SHP77 (cell line): ENCODE data around the gene USP31.

ENCODE experiments used
- DNase-seq, 2 experiments: peaks; one replicate each; lab custom pipeline; 2025; lab: John Stamatoyannopoulos, UW

USP31 gene

DNA sequence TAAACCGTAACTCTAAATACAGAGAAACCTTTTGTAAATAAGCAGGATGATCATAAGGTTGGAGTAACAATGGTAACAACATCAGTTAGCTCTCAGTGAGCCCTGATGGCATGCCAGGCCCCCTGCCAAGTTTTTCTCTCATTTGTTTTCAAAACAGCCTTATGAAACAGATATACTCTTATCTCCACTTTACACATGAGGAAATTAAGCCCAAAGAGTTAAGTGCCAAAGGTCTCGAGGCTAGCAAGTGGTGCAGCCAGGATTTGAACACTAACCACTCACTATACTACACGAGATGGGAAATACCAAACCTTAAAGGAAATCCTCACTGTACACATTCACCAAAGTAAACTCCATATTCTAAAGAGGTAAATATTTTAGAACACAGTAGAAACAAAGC lies 15.0 kb downstream of the USP31 start:
- no peak for DNase-seq

DNA sequence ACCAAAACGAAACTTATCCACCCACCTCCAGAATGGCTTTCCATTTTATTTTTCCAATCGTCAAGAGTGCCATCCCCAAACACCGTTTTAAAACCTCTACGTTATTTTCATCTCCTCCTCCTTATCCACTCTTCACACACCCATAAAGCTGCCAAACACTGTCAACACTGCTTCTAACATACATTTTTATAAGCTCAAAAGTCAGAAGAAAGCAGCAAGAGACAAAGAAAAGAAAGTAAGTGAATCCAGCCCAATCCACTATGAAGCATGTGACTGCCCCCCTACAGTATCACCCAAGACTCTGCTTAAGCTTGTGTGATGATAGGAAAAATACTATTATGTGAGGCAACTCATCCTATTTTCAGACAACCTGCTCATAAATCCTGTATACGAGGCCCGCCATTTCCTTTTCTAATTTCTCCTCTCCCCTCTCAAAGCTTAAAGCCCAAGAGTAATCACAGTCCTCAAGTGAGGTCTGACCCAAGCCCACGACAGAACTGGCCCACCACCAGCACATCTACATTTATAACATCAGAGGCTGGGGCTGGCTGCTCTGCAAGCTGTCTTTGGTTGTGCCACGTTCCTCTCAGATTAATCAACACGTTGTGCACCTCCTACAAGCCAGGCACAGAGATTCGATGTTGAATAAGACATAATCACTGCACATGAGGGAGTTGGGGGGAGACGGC lies 16.3 kb downstream of the USP31 start:
- no peak for DNase-seq

DNA sequence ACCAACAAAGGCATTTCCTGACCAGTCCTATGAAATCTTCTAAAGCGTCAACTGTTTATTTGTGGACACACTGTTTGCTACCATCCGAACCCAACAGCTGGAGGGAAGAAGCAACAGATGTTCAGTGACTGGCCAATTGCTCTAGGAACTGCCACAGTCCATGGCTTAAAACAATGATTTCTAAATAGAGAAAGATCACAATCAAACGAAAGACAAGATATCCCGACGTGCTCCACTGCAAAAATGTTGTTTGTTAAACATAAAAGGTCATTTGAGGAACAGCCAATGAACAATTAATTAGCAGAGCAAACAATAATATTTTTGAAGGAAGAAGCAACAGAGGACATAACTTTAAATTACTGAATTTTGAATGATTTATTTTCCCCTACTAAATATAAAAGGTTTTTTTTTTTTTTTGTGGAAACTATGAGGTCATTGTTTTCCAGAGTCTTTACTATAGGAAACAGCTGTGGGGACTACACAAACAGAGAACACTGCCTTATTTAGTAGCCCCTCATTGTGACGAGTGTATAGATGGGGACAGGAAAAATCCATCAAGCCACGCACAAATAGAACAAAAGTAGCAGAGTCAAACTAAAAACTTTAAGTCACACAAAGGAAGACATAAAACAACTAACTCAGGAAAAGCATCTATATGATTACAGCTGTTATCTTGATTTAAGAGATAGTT lies 17.2 kb downstream of the USP31 start:
- no peak for DNase-seq

DNA sequence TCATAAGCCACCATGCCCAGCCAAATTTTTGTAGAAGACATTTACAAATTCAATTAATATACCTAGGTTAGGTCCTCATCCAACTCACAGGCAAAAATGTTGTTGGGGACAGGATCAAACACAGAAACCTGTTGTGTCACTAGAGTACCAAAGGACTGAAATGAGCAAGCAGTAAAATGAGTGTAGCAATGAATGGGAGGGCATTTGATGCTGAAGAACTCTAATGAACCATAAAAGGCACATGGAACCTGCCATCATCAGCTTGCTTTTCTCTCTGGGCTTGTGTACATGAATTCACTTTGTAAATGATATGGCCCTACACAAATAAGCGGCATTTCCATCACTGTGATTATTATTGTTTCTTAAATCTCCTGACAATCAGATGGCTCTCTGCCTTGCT lies 17.8 kb downstream of the USP31 start:
- DNase-seq = no peak

DNA sequence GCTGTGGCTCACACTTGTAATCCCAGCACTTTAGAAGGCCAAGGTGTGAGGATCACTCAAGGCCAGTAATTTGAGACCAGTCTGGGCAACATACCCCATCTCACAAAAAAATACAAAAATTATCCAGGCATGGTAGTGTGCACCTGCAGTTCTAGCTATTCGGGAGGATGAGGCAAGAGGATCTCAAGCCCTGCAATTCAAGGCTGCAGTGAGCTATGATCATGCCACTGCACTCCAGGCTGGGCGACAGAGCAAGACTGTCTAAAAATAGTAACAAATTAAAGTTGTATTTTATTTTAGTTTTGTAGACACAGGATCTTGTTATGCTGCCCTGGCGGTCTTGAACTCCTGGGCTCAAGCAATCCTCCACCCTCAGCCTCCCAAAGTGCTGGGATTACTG lies 18.2 kb downstream of the USP31 start:
- no peak for DNase-seq

DNA sequence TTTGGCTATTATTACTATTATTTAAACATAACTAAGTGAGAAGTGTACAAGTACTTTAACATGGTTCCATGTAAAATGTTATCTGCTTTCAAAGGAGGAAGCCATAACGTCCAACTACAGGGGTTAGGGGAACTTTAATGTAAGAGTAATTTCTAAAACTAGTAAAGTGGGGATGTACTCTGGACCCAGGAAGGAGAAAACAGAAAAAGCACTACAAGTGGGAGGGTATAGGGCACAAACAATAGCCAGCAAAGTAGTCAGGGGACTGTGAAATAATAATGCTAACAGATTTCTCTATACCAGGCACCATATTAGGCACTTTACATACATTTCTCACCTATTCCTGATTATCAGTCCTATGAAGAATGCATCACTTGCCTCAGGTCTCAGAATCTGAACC lies 19.6 kb downstream of the USP31 start:
- DNase-seq = no peak

DNA sequence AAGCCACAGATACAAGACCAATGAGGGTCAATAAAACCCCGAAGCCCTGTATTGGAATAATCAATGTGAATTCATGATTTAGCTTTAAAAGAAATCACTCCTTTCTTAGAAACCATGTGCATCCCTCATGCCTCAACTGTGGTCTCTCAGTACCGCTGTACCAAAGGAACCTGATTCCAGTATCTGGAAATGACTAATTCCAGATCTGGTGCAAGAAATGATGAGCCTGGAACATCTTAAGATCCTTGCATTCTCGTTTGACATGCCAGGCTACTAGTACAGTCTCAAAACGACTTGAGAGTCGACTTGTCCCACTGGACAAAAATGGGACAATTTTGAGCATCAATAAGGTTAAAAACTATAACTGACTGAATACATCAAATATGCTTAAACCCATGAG lies 21.2 kb downstream of the USP31 start:
- no peak for DNase-seq

DNA sequence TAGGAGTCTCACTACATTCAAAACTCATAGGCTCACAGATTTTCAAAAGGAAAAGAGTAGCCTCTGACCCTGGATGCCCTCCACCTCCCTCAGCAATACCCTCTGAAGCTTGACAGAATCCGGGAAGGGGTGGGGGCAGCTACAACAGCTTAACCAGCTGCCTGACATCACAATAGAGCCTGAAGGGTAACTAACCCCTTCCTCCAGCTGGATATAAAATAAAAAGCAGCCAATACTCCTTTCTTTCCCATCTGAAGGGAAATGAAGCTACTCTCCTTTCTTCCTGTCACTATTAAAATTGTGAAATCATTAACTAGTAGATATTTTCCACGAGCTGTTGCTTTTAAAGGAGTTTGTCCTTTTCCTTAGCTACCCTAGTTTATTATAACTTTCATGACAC lies 24.0 kb downstream of the USP31 start:
- no peak for DNase-seq

DNA sequence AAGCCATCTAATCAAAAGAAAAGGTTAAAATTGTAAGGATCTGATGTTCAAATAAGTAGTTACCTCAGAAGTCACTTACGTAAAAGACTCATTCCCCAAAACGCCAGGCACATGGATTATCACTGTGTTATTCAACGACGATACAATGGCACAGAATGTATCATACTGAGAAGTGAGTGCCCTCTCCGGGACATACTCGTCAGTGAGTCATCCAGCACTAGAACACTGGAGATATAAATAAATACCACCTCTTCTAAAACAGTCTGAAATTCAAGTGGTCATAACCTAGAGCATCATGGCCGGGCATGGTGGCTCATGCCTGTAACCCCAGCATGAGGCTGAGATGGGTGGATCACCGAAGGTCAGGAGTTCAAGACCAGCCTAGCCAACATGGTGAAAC lies 24.9 kb downstream of the USP31 start:
- DNase-seq = no peak

DNA sequence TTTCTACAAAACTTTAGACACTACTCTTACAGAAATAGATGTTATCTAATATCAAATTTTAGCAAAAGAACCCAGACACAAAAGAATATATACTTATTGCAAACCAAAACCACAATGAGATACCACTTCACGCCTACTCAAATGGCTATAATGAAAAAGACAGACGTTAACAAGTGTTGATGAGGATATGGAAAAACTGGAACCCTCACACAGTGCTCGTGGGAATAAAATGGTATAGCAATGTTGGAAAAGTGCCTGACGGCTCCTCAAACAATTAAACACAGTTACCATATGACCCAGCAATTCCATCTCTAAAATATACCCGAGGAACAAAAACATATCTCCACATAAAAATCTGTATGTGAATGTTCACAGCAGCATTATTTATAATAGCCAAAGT lies 27.1 kb downstream of the USP31 start:
- DNase-seq = no peak

DNA sequence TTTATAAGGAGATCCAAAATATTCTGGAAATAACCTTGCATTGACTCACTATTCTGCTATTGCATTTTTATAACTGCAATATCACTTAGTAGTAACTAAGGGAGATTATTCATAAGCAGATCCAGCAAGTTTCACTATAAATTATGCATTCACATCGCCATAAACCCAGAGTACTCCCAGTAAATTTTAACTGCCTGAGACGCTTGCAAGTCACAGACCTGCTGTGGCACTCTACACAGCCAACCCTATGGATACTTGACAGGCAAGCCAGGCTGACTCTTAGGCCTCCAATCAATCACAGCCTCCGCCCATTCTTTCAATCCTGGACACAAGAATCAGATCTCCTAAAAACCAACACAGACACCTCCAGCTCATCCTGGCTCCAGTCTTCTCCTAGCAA lies 28.2 kb downstream of the USP31 start:
- no peak for DNase-seq

DNA sequence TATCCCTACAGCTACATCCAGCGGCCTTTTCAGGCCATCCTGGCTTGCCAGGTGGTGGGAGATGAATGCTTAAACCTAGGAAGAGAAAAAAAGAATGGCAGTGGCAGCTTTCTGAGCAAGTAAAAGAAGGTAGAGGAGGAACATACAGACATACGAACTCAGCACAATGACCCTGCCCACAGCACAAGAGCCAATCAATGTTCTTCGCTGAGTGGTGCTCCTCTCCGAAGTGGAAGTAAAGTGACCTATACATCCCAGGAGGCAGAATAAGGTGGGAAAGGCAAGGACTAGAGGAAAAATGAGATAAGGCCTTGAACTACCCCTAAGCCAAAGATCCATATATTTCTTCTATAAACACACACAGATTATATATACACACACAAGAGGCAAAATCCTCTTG lies 28.7 kb downstream of the USP31 start:
- no peak for DNase-seq

DNA sequence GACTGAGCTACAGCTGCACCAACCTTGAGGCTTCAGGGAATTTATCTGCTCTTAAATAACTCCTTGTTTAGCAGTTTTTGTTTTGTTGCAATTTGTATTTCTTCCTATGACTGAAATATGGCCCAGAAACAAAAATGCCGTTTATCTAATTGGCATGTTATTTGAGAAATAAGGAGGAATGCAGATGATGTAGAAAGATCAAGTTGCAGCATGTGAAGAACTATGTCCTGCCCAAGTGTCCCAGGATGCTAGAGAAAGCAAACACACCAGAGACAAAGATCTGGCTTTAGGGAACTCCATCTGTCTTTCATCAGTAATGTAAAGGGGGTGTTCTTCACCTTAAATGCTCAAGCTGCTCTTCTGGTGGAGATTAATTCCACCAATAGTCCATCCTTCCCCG lies 29.7 kb downstream of the USP31 start:
- DNase-seq = no peak

DNA sequence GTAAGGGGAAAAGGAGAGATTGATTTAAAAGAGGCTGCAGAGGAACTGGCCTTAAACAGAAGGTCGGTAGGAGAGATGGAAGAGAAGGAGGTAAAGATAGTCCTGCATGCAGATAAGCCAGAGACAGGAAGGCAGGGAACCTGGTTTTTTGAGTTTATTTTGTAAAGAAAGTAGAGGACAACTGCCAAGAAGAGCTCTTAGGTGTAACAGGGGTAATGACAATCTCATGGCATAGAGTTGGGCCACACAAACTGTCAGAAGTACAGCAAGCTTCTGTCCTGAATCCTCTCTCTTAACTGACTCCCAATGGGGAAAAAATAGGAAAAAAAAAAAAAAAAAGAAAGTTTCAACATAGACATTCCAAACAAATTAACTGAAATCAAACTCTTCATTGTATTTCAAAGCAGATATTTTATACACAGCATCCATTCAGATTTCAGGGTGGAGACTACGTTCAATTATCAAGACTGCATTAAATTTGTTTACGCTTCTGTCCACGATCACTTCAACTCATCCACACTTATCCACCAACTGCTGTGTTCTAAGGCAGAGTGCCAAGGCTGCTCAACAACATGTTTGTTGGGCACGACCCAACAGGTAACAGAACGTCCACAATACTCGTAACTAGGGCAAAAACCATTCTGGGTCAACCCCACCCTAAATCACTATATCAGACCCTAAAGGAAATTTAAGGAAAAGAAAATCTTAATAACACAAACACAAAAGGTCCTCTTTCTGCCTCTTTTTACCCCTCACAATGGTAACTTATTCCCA lies 34.9 kb downstream of the USP31 start:
- DNase-seq = no peak

DNA sequence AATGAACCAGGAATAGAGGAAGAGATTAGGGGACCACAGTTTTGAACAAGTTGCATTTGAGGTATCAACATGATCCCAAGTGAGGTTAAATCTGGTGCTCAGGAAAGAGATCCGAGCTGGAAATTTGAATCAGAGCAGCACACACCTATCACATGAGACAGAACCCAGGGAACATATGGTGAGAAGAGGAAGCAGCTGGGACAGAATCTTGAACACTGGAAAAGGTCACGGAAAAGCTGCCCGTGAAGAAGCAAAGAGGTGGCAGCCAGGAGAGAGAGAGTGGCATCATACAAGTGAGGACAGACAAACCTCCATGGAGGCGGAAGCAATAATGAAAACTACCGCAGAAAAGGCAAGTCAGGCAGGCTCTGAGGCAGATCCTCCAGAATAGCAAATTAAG lies 36.1 kb downstream of the USP31 start:
- DNase-seq = no peak

DNA sequence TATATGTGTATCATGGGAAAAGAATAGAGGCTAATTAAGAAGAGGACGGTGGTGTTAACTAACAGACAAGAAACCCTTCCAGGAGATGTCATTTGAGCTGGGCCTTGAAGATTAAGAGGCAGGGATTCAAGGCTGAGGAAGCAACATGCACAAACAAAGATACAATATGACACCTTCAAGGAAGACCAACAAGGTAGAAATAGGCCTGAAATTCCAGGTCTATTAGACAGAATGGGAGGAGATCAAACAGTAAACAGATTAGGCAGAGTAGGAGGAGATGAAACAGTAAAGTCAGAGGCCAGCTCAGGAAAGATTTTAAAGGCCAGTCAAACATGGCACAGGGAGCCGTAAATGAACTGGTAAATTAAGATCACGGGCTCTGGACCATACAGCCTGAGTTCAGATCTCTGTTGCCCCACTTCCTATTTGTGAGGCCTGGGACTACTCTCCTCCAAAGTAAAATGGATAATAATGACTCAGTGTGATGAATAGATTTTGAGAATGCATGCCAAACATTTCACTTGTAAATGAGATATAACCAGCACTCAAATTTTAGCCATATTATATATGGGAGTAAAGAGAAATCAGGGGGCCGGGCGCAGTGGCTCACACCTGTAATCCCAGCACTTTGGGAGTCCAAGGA lies 38.9 kb downstream of the USP31 start:
- no peak for DNase-seq

DNA sequence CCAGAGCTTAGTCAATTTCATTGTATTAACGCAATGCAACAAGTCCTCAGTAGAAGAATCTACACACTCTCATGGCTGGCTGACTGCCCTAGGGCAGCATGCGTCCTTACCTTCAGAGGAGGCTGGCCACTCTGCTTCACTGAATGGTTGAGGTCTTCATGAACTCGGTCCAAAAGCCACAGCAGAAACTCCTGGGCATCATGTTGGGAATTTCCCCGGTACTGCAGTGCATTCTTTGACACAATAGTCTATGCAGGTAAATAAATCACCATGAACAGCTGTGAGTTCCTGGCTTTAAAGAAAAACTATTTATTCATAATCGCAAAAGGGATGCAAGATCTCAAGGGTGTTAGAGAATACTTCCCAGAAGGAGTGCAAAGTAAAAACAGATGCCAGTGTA lies 41.3 kb downstream of the USP31 start:
- no peak for DNase-seq

DNA sequence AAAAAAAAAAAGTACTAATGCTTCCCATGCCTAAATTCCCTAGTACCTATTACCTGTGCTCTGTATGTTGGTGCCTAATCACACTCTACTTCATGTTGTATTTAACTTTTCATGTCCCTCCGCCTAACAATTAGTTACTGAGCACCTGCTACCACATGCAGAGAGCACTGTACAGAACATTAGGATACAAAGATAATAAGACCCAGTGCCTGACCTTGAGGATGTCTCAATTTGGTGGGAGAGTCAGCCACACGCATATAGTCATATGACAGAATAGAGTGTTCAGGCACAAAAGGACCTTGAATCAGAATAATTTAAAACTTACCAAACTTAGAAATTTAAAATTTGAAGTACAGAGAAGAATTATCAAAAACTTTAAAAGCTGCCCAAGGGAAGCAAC lies 42.1 kb downstream of the USP31 start:
- DNase-seq = no peak

DNA sequence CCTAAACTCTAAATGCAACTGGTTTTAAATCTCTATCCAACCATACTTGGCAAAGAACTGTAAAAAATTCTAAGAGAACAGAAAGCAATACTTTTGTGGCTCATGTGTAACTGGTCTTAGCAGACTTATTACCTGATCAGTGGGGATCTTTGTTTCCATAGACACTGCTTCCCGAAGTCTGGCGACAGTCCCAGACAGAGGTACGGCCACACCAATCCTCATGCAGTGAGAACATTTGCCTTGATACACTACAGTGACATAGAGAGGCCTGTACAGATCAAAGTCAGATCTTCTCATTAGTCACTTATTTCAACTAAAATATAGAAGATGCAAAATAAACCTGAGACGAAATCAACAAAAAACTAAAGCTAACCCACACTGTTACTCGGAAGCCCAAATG lies 43.9 kb downstream of the USP31 start:
- DNase-seq = no peak

DNA sequence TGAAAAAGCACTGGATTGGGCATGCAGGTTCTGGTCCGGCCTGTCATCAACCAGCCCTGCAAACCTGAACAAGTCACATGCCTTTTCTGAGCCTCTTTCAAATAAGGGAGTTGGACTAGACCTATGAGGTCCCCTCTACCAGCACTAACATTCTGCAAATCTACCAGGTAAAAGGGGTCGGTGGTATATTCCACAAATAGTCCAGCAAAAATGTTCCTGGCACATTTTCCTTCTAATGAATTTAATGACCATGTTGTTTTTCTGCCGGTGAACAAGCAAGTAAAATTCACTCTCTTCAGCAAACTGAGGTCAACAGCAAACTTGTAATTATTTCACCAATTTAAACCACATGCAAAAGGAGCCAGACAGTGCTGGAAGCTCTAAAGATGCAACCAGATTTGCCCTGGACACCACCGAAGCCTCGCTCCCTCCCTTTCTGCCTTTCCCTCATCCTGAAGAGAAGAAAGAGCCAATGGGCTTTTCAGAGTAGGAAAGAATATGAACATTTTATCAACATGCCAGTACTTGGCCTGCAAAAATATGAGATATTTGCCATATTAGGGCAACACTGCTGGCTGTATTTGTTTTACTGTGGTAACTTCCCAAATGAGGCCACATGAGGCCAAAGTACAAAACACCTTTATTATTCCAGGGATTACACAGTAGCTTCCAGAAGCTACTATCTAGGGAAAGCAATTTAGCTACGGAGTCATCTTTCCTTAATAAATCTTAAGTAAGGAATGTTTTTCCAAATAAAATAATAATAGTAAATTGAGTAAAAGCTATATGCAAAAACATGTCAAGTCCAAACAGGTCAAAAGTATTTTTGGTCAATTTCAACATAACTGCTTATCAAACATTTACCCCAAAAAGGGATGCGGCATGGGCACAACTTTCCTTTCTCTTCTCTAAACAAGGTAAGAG lies 45.0 kb downstream of the USP31 start:
- DNase-seq = no peak

DNA sequence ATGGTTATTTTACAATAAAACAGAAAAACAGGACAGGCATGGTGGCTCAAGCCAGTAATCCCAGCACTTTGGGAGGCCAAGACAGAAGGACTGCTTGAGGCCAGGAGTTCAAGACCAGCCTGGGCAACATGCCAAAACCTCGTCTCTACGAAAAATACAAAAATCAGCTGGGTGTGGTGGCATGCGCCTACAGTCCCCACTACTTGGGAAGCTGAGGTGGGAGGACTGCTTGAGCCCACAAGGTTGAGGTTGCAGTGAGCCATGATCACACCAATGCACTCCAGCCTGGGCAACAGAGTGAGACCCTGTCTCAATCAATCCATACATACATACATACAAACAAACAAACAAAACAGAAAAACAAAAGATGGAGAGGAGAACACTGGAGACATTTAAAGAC lies 45.6 kb downstream of the USP31 start:
- DNase-seq = no peak
